NCI-H1417 treated with DMSO at 0.1 percent for 48 hours (cell line): ENCODE data around the gene RTBDN.
A peak's percentile ranks its signal among the peaks of the same experiment; 100 is the strongest.

Experiments
- DNase-seq: peaks from one replicate; lab custom pipeline; 2025; lab: John Stamatoyannopoulos, UW

The RTBDN gene

DNA sequence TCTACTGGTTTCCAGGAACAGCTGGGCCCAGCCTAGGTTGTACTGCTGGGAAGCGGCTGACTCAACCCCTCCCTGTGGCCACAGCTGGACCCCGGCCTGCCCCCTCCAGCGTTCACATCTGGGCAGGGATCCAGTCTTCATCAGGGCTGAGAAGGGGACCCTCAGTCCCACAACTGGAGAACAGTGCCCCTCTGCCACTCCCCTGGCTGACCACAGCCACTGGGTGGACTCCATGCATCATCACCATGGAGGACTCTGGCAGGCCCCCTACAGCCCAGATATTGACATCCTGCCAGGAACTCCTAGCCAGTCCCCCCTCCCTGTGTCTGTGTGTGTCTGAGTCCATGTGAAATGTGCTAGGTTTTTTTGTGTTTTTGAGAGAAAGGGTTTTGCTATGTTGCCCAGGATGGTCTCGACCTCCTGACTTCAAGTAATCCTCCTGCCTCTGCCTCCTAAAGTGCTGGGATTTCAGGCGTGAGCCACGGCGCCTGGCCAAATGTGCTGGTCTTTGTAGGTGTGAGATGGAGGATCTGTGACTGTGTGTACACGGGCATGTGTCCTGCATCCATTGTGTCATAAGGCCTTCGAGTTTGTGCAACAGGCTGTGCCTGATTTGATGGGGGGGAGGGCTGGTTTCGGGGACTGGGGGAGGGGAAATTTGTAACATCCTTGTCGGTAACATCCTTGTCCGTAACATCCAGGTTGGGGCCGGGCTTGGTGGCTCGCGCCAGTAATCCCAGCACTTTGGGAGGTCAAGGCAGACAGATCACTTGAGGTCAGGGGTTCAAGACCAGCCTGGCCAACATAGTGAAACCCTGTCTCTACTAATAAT lies 55.0 kb downstream of the RTBDN start:
- no peak for DNase-seq

DNA sequence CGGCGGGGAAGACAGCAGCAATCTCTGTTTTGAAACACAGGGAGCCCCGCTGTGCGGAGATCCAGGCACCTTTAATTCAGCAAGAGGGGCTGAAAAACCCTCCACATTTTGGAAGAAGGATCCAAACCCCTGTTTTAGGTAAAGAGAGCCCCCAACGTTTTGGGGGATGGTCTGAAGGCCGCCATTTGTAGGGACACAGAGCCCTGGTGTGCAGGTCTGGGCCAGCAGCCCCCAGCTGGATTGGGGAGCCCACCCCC lies 55.5 kb downstream of the RTBDN start:
- DNase-seq, result no peak

DNA sequence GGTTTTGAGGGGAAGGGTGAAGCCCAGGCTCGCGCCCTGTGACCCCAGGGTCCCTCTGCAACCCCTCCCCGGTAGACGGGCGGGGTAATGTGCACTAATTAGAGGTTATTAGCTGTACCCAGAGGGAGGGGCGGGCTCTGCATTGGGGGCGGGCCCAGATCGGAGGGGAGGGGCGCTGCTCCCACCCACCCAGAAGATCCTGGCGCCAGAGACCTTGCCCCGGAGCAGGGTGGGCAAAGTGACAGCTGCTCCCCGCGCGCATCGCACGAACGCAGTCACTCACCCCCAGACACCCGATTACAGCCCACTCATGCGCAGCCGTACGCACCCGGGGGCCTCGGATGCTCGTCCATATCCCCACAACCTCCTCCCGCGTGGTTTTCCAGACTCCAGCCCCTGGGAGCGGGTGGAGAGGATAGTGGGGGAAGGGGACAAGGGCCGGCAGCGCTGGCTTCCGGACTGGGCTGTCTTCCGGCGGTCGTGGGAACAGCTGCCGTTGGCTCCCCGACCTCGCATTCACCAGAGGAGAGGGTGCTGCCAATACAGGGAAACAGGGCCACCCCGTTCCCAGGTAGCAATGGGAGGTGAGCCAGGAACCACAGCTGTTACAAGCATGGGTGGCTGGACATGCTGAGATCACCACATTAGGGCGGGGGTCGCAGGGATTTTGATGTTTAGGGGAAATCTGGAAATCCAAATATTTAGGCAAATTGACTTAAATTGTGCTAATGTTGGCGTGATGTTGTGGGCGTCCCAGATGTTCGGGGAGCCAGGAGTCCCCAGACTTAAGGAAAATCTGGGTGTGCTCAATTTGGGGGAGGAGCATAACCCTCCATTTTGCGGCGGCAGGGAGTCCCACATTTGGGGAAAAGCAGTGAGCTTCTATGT lies 56.1 kb downstream of the RTBDN start:
- DNase-seq, result no peak

DNA sequence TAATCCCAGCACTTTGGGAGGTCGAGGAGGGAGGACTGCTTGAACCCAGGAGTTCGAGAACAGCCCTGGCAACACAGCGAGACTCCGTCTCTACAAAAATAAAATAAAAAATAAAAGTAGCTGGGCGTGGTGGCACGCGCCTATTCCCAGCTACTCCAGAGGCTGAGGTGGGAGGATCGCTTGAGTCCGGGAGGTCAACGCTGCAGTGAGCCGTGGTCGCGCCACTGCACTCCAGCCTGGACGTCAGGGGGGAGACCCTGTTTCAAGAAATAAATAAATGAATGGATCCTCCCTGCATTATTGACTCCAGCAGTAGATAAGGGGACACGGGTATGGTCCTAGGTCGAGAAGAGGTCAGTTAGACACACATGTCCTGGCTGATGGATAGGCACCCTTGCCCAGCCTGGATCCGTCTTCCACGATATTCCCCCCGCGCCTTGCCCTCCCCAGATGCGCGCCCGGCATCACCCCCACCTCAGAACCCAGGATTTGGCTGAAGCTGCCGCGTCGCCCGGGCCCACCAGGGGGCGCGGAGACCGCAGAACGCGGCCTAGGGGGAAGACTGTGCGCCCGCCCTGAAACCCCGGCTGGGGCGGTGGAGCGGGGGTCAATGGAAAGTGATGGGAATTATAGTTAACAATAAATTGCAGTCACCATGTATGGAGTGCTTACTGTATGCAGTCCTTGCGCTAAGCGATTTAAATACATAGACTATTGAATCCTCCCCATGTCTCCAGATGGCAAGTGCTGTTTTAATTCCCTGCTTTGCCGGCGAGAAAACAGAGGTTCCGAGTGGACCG lies 57.0 kb downstream of the RTBDN start:
- DNase-seq, result peak; percentile 29
